Effector memory CD4-positive, alpha-beta T cell (primary cell): ENCODE results near the gene ADAT2.

ENCODE experiments used
- DNase-seq, 3 donors: peaks; one replicate each; pipeline ENCODE4 v3.0.0-alpha.2; 2020
- H3K27ac ChIP-seq: 2 replicates; pipeline ENCODE4 v1.7.0; 2013; ENCODE audit warnings: mild to moderate bottlenecking, low read length, moderate library complexity; ENCODE audit not compliant: insufficient read depth, poor library complexity, severe bottlenecking
- H3K27me3 ChIP-seq: replicated peaks from 2 replicates; pipeline ENCODE4 v1.7.0; 2013; ENCODE audit warnings: mild to moderate bottlenecking, low read length; ENCODE audit not compliant: insufficient read depth, control insufficient read depth, poor library complexity, severe bottlenecking
- H3K36me3 ChIP-seq: 2 replicates; pipeline ENCODE4 v1.7.0; 2013; ENCODE audit warnings: mild to moderate bottlenecking, low read length, moderate library complexity; ENCODE audit not compliant: control insufficient read depth, insufficient read depth
- H3K4me1 ChIP-seq: 2 replicates; pipeline ENCODE4 v1.7.0; 2013; ENCODE audit warnings: low read length, mild to moderate bottlenecking; ENCODE audit not compliant: control insufficient read depth, insufficient read depth, poor library complexity, severe bottlenecking
- H3K4me3 ChIP-seq: 2 replicates; pipeline ENCODE4 v1.7.0; 2013; ENCODE audit warnings: low read length, low read depth, mild to moderate bottlenecking; ENCODE audit not compliant: insufficient read depth, poor library complexity, severe bottlenecking
- H3K9me3 ChIP-seq: 2 replicates; pipeline ENCODE4 v1.7.0; 2013; ENCODE audit warnings: mild to moderate bottlenecking, low read length, moderate library complexity; ENCODE audit not compliant: control insufficient read depth
- total RNA-seq, 3 donors: gene quantifications; one replicate each; lab custom pipeline; 2026; lab: John Stamatoyannopoulos, UW

Gene ADAT2
- total RNA-seq: 19.2 to 22.5 (median 19.9) reads per million in 3 donors

- no peaks in the 10 kb centered on the region for H3K36me3 ChIP-seq
- H3K27me3 ChIP-seq: no peaks in the 10 kb centered on the region
- peak; percentile 84 to 88 (median 87) for DNase-seq
- H3K27ac ChIP-seq: peak within 1 kb of the TSS; percentile 76
- peak within 1 kb of the TSS; percentile 69 for H3K4me3 ChIP-seq
- peaks cover 17% of the 10 kb centered on the region for H3K4me1 ChIP-seq
- no peaks in the 10 kb centered on the region for H3K9me3 ChIP-seq
Observed at GRCh38 chr6:143450453-143451371, at the start of gene ADAT2, which contains the start of gene PEX3. ADAT2 (minus strand) TSS chr6:143450695; CDS start chr6:143450658, 37 bp downstream. PEX3 (plus strand) TSS chr6:143450805; CDS start chr6:143451043, 238 bp downstream.

- no peak for DNase-seq
- no peaks in the 10 kb centered on the region for H3K4me1 ChIP-seq
- no peaks in the 10 kb centered on the region for H3K9me3 ChIP-seq
- H3K27me3 ChIP-seq: no peaks in the 10 kb centered on the region
- no peaks in the 10 kb centered on the region for H3K36me3 ChIP-seq
- H3K4me3 ChIP-seq: no peak overlapping the region
- no peak overlapping the region for H3K27ac ChIP-seq
Observed at GRCh38 chr6:143498428-143498827, 47.9 kb upstream of the ADAT2 start.

- no peaks in the 10 kb centered on the region for H3K27me3 ChIP-seq
- no peak for DNase-seq
- no peak overlapping the region for H3K4me3 ChIP-seq
- H3K4me1 ChIP-seq: no peaks in the 10 kb centered on the region
- H3K9me3 ChIP-seq: no peaks in the 10 kb centered on the region
- H3K27ac ChIP-seq: no peak overlapping the region
- no peaks in the 10 kb centered on the region for H3K36me3 ChIP-seq
Observed at GRCh38 chr6:143496974-143497373, 46.5 kb upstream of the ADAT2 start.

GRCh38 chr6:143490775-143491174, 40.3 kb upstream of the ADAT2 start:
- no peak for DNase-seq
- no peaks in the 10 kb centered on the region for H3K36me3 ChIP-seq
- H3K27ac ChIP-seq: no peak overlapping the region
- H3K4me3 ChIP-seq: no peak overlapping the region
- H3K9me3 ChIP-seq: no peaks in the 10 kb centered on the region
- no peaks in the 10 kb centered on the region for H3K4me1 ChIP-seq
- no peaks in the 10 kb centered on the region for H3K27me3 ChIP-seq

- H3K27ac ChIP-seq: no peak overlapping the region
- no peaks in the 10 kb centered on the region for H3K27me3 ChIP-seq
- no peak overlapping the region for H3K4me3 ChIP-seq
- DNase-seq: no peak
- no peaks in the 10 kb centered on the region for H3K4me1 ChIP-seq
- H3K9me3 ChIP-seq: no peaks in the 10 kb centered on the region
- no peaks in the 10 kb centered on the region for H3K36me3 ChIP-seq
Observed at GRCh38 chr6:143490244-143490643, 39.7 kb upstream of the ADAT2 start.

- Histone ChIP-seq H3K36me3 (no peaks in the 10 kb centered on the region), H3K4me3 (no peak overlapping the region), H3K27ac (no peak overlapping the region), H3K4me1 (no peaks in the 10 kb centered on the region), H3K27me3 (no peaks in the 10 kb centered on the region), H3K9me3 (no peaks in the 10 kb centered on the region)
- DNase-seq: no peak
Observed at GRCh38 chr6:143486752-143487151, 36.3 kb upstream of the ADAT2 start.

- Histone ChIP-seq H3K9me3 (no peaks in the 10 kb centered on the region), H3K27me3 (no peaks in the 10 kb centered on the region), H3K4me1 (no peaks in the 10 kb centered on the region), H3K36me3 (no peaks in the 10 kb centered on the region), H3K27ac (no peak overlapping the region), H3K4me3 (no peak overlapping the region)
- no peak for DNase-seq
Observed at GRCh38 chr6:143485967-143486366, 35.5 kb upstream of the ADAT2 start.

- DNase-seq: no peak
- H3K36me3 ChIP-seq: peaks cover 11% of the 10 kb centered on the region
- no peaks in the 10 kb centered on the region for H3K4me1 ChIP-seq
- H3K27me3 ChIP-seq: no peaks in the 10 kb centered on the region
- no peak overlapping the region for H3K27ac ChIP-seq
- H3K9me3 ChIP-seq: no peaks in the 10 kb centered on the region
- H3K4me3 ChIP-seq: no peak overlapping the region
Observed at GRCh38 chr6:143482593-143482992, 32.1 kb upstream of the ADAT2 start.

GRCh38 chr6:143478479-143479062, 28.1 kb upstream of the ADAT2 start:
- DNase-seq: no peak
- H3K36me3 ChIP-seq: peaks cover 20% of the 10 kb centered on the region
- no peaks in the 10 kb centered on the region for H3K9me3 ChIP-seq
- no peaks in the 10 kb centered on the region for H3K27me3 ChIP-seq
- H3K27ac ChIP-seq: no peak overlapping the region
- no peaks in the 10 kb centered on the region for H3K4me1 ChIP-seq
- H3K4me3 ChIP-seq: no peak overlapping the region

GRCh38 chr6:143476545-143476944, 26.1 kb upstream of the ADAT2 start:
- H3K27me3 ChIP-seq: no peaks in the 10 kb centered on the region
- H3K27ac ChIP-seq: no peak overlapping the region
- peaks cover 30% of the 10 kb centered on the region for H3K36me3 ChIP-seq
- no peaks in the 10 kb centered on the region for H3K9me3 ChIP-seq
- DNase-seq: no peak
- no peaks in the 10 kb centered on the region for H3K4me1 ChIP-seq
- no peak overlapping the region for H3K4me3 ChIP-seq
